ENCODE results near the gene STK32B. TPM values are rescaled to one million over a fixed set of nuclear protein-coding genes. Genes with fewer than 3 reads are reported as not detected.
"Not testable (repeated sequence)": the region's sequence is repeated elsewhere in the genome, so short reads cannot be mapped to it uniquely, and the experiment has no call there.

The STK32B gene
- total and polyA plus RNA-seq, 10 donors, result 0.03 to 0.87 (median 0.36) TPM

DNA sequence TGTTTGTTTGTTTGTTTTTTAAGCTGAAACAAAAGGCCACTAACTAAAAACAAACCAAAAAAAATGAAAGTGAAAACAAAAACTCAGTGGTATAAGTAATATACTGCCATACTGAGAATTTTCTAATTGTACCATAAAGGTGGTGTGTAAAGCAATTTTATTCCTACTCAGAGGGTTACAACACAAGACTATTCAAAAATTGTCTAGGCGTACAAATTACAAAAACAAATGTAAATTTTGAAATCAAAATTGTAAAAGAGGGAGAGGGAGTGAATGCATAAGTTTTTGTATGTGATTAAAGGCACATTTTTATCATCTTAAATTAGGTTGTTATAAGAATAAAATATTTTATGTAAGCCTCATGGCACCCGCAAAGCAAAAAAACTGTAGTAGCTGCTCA lies 232.6 kb downstream of the STK32B start:
- Histone ChIP-seq H3K4me1 (no peaks in the 10 kb centered on the region), H3K4me3 (no peak overlapping the region), H3K27ac (no peak overlapping the region), H3K36me3 (no peaks in the 10 kb centered on the region), H3K27me3 (replicated peaks in 1 of 7) (no peaks in the 10 kb centered on the region), H3K9me3 (no peaks in the 10 kb centered on the region)
- intact Hi-C loops (cut with DNase I; ENCODE audit: low total_unique reads), result no loop called here
- TF ChIP-seq POLR2A (IDR thresholded peaks at IDR 0.05) (no peak), POLR2AphosphoS5 (IDR thresholded peaks at IDR 0.05) (no peak)
- TF ChIP-seq, protein P1, sequence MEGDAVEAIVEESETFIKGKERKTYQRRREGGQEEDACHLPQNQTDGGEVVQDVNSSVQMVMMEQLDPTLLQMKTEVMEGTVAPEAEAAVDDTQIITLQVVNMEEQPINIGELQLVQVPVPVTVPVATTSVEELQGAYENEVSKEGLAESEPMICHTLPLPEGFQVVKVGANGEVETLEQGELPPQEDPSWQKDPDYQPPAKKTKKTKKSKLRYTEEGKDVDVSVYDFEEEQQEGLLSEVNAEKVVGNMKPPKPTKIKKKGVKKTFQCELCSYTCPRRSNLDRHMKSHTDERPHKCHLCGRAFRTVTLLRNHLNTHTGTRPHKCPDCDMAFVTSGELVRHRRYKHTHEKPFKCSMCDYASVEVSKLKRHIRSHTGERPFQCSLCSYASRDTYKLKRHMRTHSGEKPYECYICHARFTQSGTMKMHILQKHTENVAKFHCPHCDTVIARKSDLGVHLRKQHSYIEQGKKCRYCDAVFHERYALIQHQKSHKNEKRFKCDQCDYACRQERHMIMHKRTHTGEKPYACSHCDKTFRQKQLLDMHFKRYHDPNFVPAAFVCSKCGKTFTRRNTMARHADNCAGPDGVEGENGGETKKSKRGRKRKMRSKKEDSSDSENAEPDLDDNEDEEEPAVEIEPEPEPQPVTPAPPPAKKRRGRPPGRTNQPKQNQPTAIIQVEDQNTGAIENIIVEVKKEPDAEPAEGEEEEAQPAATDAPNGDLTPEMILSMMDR (IDR thresholded peaks at IDR 0.05 in 8 of 11, conservative IDR thresholded peaks at IDR 0.05 in 3 of 11), result no peak
- WGBS, 5 donors, result 73 to 78% (median 73%) methylated on average over 2 of the region's 2 CpGs
- DNase-seq, result no peak

DNA sequence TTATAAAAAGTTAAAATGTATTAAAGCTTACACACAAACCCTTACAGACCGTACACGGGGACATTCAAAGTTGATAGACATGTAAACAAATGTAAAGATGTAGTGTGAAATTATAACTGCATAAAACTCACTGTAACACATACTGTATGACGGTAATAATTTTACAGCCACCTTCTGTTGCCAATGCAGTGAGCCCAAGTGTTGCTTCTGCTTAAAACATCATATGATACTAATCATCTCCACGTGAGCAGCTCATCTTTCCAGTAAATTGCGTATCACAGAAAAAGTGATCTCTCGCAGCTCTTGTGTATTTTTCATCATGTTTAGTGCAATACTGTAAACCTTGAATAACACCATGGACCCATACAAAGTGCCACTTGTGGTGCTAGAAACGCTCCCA lies 233.2 kb downstream of the STK32B start:
- WGBS, 5 donors, result 85 to 94% (median 88%) methylated on average over 7 of the region's 7 CpGs
- TF ChIP-seq, protein P1 (IDR thresholded peaks at IDR 0.05 in 8 of 11, conservative IDR thresholded peaks at IDR 0.05 in 3 of 11), result no peak
- TF ChIP-seq POLR2AphosphoS5 (IDR thresholded peaks at IDR 0.05), result no peak
- TF ChIP-seq POLR2A (IDR thresholded peaks at IDR 0.05), result no peak
- Histone ChIP-seq H3K4me3 (no peak overlapping the region), H3K36me3 (no peaks in the 10 kb centered on the region), H3K4me1 (no peaks in the 10 kb centered on the region), H3K27ac (no peak overlapping the region), H3K9me3 (no peaks in the 10 kb centered on the region), H3K27me3 (replicated peaks in 1 of 7) (no peaks in the 10 kb centered on the region)
- intact Hi-C loops (cut with DNase I; ENCODE audit: low total_unique reads), result no loop called here
- DNase-seq, result no peak

DNA sequence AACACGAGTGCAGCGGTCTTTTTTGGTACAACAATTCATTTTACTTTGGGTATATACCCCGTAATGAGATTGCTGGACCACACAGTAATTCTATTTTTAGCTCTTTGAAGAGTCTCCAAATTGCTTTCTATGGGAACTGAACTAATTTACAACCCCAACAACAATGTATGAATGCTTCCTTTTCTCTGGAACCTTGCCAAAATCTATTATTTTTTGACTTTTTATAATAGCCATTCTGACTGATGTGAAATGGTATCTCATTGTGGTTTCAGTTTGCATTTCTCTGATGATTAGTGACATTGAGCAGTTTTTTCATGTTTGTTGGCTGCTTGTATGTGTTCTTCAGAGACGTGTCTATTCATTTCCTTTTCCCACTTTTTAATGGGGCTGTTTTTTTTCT lies 240.8 kb downstream of the STK32B start:
- H3K27ac ChIP-seq, result no peak overlapping the region
- peaks cover 0 to 24% (median 11%) of the 10 kb centered on the region in 8 donors for H3K9me3 ChIP-seq
- 55 to 72% (median 63%) methylated on average over 4 of the region's 4 CpGs for WGBS, 5 donors
- no peaks in the 10 kb centered on the region for H3K4me1 ChIP-seq
- intact Hi-C loops (cut with DNase I; ENCODE audit: low total_unique reads), result no loop called here
- no peak overlapping the region for H3K4me3 ChIP-seq
- no peaks in the 10 kb centered on the region for H3K27me3 ChIP-seq (replicated peaks in 1 of 7)
- no peak for TF ChIP-seq POLR2AphosphoS5 (IDR thresholded peaks at IDR 0.05)
- TF ChIP-seq, protein P1 (IDR thresholded peaks at IDR 0.05 in 8 of 11, conservative IDR thresholded peaks at IDR 0.05 in 3 of 11), result no peak
- DNase-seq, result no peak
- H3K36me3 ChIP-seq, result no peaks in the 10 kb centered on the region

DNA sequence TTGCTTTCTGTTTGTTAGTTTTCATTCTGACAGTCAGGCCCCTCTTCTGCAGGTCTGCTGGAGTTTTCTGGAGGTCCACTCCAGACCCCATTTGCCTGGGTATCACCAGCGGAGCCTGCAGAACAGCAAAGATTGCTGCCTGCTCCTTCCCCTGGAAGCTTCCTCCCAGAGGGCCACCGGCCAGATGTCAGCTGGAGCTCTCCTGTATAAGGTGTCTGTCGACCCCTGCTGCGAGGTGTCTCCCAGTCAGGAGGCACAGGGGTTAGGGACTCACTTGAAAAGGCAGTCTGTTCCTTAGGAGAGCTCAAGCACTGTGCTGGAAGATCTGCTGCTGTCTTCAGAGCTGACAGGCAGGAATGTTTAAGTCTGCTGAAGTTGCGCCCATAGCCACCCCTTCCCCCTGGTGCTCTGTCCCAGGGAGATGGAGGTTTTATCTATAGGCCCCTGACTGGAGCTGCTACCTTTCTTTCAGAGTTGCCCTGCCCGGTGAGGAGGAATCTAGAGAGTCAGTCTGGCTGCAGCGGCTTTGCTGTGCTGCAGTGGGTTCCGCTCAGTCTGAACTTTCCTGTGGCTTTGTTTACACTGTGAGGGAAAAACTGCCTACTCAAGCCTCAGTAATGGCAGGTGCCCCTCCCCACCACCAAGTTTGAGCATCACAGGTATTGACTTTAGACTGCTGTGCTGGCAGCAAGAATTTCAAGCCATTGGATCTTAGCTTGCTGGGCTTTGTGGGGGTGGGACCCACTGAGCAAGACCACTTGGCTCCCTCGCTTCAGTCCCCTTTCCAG lies 246.9 kb downstream of the STK32B start:
- H3K4me3 ChIP-seq; intact Hi-C loops (cut with DNase I; ENCODE audit: low total_unique reads): not testable (repeated sequence)

More for the DNA sequence above, 246.9 kb downstream of the STK32B start:
- DNase-seq, H3K27ac ChIP-seq, H3K4me1 ChIP-seq, H3K36me3 ChIP-seq: not testable (repeated sequence)
- Histone ChIP-seq H3K27me3 (replicated peaks in 1 of 7) (peaks cover 0 to 14% (median 0%) of the 10 kb centered on the region in 7 donors), H3K9me3 (peaks cover 0 to 26% (median 11%) of the 10 kb centered on the region in 8 donors)
- 78 to 94% (median 89%) methylated on average over 8 to 9 of the region's 9 CpGs for WGBS, 5 donors

Measured in spleen (tissue), 11 donors.